SKM-1 treated with dmso at 0.1 percent for 144 hours (cell line): ENCODE results near the gene TRIM25.

Source experiments
- DNase-seq: peaks from one replicate; lab custom pipeline; 2025; ENCODE audit not compliant: unreplicated experiment; lab: John Stamatoyannopoulos, UW

The TRIM25 gene

GRCh38 chr17:56870081-56870651, 43.7 kb downstream of the TRIM25 start:
- no peak for DNase-seq

GRCh38 chr17:56868716-56869115, 45.1 kb downstream of the TRIM25 start:
- no peak for DNase-seq

GRCh38 chr17:56867948-56868376, 45.9 kb downstream of the TRIM25 start:
- DNase-seq = no peak

- no peak for DNase-seq
Measured at GRCh38 chr17:56866496-56866895, 47.4 kb downstream of the TRIM25 start.

GRCh38 chr17:56866076-56866475, 47.8 kb downstream of the TRIM25 start:
- DNase-seq = no peak

- no peak for DNase-seq
Measured at GRCh38 chr17:56863974-56864373, 49.9 kb downstream of the TRIM25 start.

GRCh38 chr17:56861899-56862298, 52.0 kb downstream of the TRIM25 start:
- DNase-seq = no peak

- DNase-seq = no peak
Measured at GRCh38 chr17:56851008-56851407, 62.8 kb downstream of the TRIM25 start.

GRCh38 chr17:56850591-56850990, 63.3 kb downstream of the TRIM25 start:
- DNase-seq = no peak

- DNase-seq = no peak
Measured at GRCh38 chr17:56849131-56849530, 64.7 kb downstream of the TRIM25 start.

GRCh38 chr17:56847106-56847505, 66.7 kb downstream of the TRIM25 start:
- DNase-seq = no peak

GRCh38 chr17:56845934-56846333, 67.9 kb downstream of the TRIM25 start:
- no peak for DNase-seq

- no peak for DNase-seq
Measured at GRCh38 chr17:56842577-56842976, 71.3 kb downstream of the TRIM25 start.

GRCh38 chr17:56838687-56839086, 75.2 kb downstream of the TRIM25 start:
- no peak for DNase-seq
